ENCODE data around the gene MEGF11. TPM values are rescaled to one million over a fixed set of nuclear protein-coding genes. Genes with fewer than 3 reads are reported as not detected.

The MEGF11 gene
- polyA plus RNA-seq, 3 donors, result not detected

GRCh38 chr15:66049353-66049752 lies 204.2 kb downstream of the MEGF11 start:
- Mint-ChIP-seq H3K4me1 (no peaks in the 10 kb centered on the region), H3K4me3 (no peak overlapping the region), H3K36me3 (no peaks in the 10 kb centered on the region), H3K27ac (no peak overlapping the region), H3K27me3 (ENCODE audit: low read depth in 3 of 3) (peaks cover 7 to 11% (median 9%) of the 10 kb centered on the region in 3 donors), H3K9me3 (peaks cover 0 to 5% (median 0%) of the 10 kb centered on the region in 7 donors)
- H2AFZ ChIP-seq (ENCODE audit: insufficient read depth, low read depth, low read length, poor library complexity, severe bottlenecking), result no peak overlapping the region
- no peaks in the 10 kb centered on the region for H3K36me3 ChIP-seq (replicated peaks in 1 of 2; ENCODE audit: control insufficient read depth in 1 of 2, insufficient read depth in 2 of 2, low read length in 2 of 2)
- no peaks in the 10 kb centered on the region for H4K20me1 ChIP-seq (ENCODE audit: insufficient read depth, low read length)
- no peak for TF ChIP-seq CTCF (IDR thresholded peaks at IDR 0.05)
- H3K9ac ChIP-seq (ENCODE audit: insufficient read depth, low read length, poor library complexity, severe bottlenecking), result no peak overlapping the region
- H3K9me3 ChIP-seq (replicated peaks in 1 of 2; ENCODE audit: control insufficient read depth in 1 of 2, insufficient read depth in 1 of 2, low read length in 2 of 2), result no peaks in the 10 kb centered on the region
- H3K4me1 ChIP-seq (ENCODE audit: control insufficient read depth in 1 of 2, insufficient read depth in 2 of 2, low read length in 2 of 2), result no peaks in the 10 kb centered on the region
- no peak overlapping the region for H3K27ac ChIP-seq (ENCODE audit: low read depth in 1 of 2, low read length in 2 of 2)
- no peaks in the 10 kb centered on the region for H3K27me3 ChIP-seq (ENCODE audit: control insufficient read depth in 2 of 2, insufficient read depth in 2 of 2, low read length in 2 of 2)
- intact Hi-C loops (cut with micrococcal nuclease), result loop anchor here in 1 of 2 donors (10.0 kb wide), 1 partner anchor 75 kb away; no protein-coding TSS in a partner anchor
- H3K4me2 ChIP-seq (replicated peaks; ENCODE audit: extremely low read depth, low read length, poor library complexity, severe bottlenecking), result no peak overlapping the region
- no peaks in the 10 kb centered on the region for H3K79me2 ChIP-seq (ENCODE audit: insufficient read depth, low read length)
- H3K4me3 ChIP-seq (replicated peaks in 1 of 3; ENCODE audit: low read depth in 2 of 3, low read length in 3 of 3), result no peak overlapping the region
- DNase-seq, result no peak
- WGBS (ENCODE audit: insufficient coverage), result 80% methylated on average over 2 of the region's 6 CpGs

DNA sequence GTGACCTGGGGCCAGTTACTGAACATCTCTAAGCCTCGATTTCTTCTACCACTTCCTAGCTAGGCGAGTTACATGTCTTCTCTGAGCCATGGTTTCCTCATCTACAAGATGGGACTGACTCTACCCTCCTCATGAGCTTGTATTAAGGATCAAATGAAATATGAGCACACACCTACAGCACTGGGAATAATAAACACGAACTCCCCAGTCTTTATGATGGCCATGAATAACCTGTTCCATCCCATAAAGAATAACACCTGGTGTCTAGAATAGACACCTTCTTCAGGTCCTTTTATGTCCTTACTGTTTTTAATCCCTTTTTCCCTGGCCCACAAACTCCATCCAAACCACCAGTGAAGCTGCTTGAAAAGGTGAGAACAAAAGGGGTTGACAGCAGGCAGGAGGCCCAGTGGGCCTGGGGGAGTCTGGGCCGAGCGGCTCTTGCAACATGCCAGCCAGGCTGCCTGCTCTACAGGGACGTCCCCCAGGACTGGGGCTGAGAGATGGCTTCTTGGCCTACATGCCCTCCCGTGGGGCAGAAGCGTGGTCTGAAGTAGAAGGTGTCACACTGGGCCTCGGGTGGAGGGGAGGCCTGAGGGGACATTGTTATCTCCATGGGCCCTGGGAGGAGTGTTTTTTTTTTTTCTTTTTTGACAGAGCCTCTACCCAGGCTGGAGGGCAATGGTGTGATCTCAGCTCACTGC lies 206.1 kb downstream of the MEGF11 start:
- TF ChIP-seq CTCF (IDR thresholded peaks at IDR 0.05), result no peak

More for the DNA sequence above, 206.1 kb downstream of the MEGF11 start:
- Mint-ChIP-seq H3K9me3 (peaks cover 0 to 5% (median 2%) of the 10 kb centered on the region in 7 donors), H3K4me1 (no peaks in the 10 kb centered on the region), H3K27me3 (ENCODE audit: low read depth in 3 of 3) (peaks cover 7 to 12% (median 9%) of the 10 kb centered on the region in 3 donors), H3K27ac (no peak overlapping the region), H3K36me3 (no peaks in the 10 kb centered on the region), H3K4me3 (no peak overlapping the region)
- no peaks in the 10 kb centered on the region for H3K36me3 ChIP-seq (replicated peaks in 1 of 2; ENCODE audit: control insufficient read depth in 1 of 2, insufficient read depth in 2 of 2, low read length in 2 of 2)
- H3K9me3 ChIP-seq (replicated peaks in 1 of 2; ENCODE audit: control insufficient read depth in 1 of 2, insufficient read depth in 1 of 2, low read length in 2 of 2), result no peaks in the 10 kb centered on the region
- no peaks in the 10 kb centered on the region for H3K27me3 ChIP-seq (ENCODE audit: control insufficient read depth in 2 of 2, insufficient read depth in 2 of 2, low read length in 2 of 2)
- H3K4me3 ChIP-seq (replicated peaks in 1 of 3; ENCODE audit: low read depth in 2 of 3, low read length in 3 of 3), result no peak overlapping the region
- no peak for DNase-seq
- WGBS (ENCODE audit: insufficient coverage), result 95% methylated on average over 7 of the region's 9 CpGs
- no peak overlapping the region for H3K9ac ChIP-seq (ENCODE audit: insufficient read depth, low read length, poor library complexity, severe bottlenecking)
- no peak overlapping the region for H3K27ac ChIP-seq (ENCODE audit: low read depth in 1 of 2, low read length in 2 of 2)
- H3K79me2 ChIP-seq (ENCODE audit: insufficient read depth, low read length), result no peaks in the 10 kb centered on the region
- no peak overlapping the region for H3K4me2 ChIP-seq (replicated peaks; ENCODE audit: extremely low read depth, low read length, poor library complexity, severe bottlenecking)
- H4K20me1 ChIP-seq (ENCODE audit: insufficient read depth, low read length), result no peaks in the 10 kb centered on the region
- no peaks in the 10 kb centered on the region for H3K4me1 ChIP-seq (ENCODE audit: control insufficient read depth in 1 of 2, insufficient read depth in 2 of 2, low read length in 2 of 2)
- no peak overlapping the region for H2AFZ ChIP-seq (ENCODE audit: insufficient read depth, low read depth, low read length, poor library complexity, severe bottlenecking)
- intact Hi-C loops (cut with micrococcal nuclease), result loop anchor here in 1 of 2 donors (10.0 kb wide), 1 partner anchor 73 kb away; no protein-coding TSS in a partner anchor
